Astrocyte of the cerebellum (primary cell): ENCODE results near the gene LZTS2.

Source experiments
- DNase-seq: peaks from one replicate; pipeline ENCODE4 v3.0.0-alpha.2; 2011; ENCODE audit warnings: low read depth
- H3K4me3 ChIP-seq: 2 replicates; pipeline ENCODE4 v1.5.1; 2011; ENCODE audit warnings: mild to moderate bottlenecking, low read depth, low read length, moderate library complexity
- in situ Hi-C: cut with HindIII; loops from 2 replicates; pipeline ENCODE4 v1.10.0; 2017; ENCODE audit warnings: low sequenced_read_pairs
- TF ChIP-seq, protein P1 (sequence below): IDR thresholded peaks from 2 replicates; pipeline ENCODE4 v1.5.1; 2012; ENCODE audit warnings: low read length, low read depth, moderate library complexity, mild to moderate bottlenecking; ENCODE audit errors: missing control alignments

The LZTS2 gene

GRCh38 chr10:100984672-100985177 lies 14.9 kb upstream of the LZTS2 start:
- H3K4me3 ChIP-seq: no peak overlapping the region
- DNase-seq: no peak

DNA sequence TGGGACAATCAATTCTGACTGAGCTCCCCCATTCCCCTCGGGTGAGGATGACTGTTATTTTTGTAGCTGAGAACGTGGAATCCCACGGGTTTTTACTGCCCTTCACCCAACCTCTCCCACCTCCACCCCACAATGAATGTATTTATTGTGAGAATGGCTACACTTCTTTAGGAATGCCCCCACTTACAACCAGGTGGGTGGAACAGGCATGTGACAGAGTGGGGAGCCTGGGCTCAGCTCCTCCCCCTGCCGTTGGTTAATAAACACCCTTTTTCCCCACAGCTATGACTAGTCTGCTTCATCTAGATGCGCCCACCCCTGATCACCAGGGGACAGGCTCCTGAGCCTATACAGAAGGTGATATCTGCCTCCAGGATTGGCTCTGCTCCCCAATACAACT lies 14.3 kb upstream of the LZTS2 start:
- DNase-seq: no peak
- TF ChIP-seq, protein P1, sequence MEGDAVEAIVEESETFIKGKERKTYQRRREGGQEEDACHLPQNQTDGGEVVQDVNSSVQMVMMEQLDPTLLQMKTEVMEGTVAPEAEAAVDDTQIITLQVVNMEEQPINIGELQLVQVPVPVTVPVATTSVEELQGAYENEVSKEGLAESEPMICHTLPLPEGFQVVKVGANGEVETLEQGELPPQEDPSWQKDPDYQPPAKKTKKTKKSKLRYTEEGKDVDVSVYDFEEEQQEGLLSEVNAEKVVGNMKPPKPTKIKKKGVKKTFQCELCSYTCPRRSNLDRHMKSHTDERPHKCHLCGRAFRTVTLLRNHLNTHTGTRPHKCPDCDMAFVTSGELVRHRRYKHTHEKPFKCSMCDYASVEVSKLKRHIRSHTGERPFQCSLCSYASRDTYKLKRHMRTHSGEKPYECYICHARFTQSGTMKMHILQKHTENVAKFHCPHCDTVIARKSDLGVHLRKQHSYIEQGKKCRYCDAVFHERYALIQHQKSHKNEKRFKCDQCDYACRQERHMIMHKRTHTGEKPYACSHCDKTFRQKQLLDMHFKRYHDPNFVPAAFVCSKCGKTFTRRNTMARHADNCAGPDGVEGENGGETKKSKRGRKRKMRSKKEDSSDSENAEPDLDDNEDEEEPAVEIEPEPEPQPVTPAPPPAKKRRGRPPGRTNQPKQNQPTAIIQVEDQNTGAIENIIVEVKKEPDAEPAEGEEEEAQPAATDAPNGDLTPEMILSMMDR: no peak
- no peak overlapping the region for H3K4me3 ChIP-seq
- in situ Hi-C loops: no loop called here

More at GRCh38 chr10:100984672-100985177, 14.9 kb upstream of the LZTS2 start:
- in situ Hi-C loops: no loop called here
- TF ChIP-seq, protein P1: no peak

- no peak for DNase-seq
- H3K4me3 ChIP-seq: peak overlapping the region; percentile 98
- in situ Hi-C loops: no loop called here
- TF ChIP-seq, protein P1: no peak
Observed at GRCh38 chr10:100986623-100986951, 13.0 kb upstream of the LZTS2 start.

GRCh38 chr10:100986952-100987684 lies 12.5 kb upstream of the LZTS2 start, which contains the start of the genes MRPL43 and TWNK:
TSS of gene MRPL43 (minus strand) at chr10:100987497. CDS start at chr10:100987443, 54 bp downstream.
TSS of gene TWNK (plus strand) at chr10:100987543. CDS start at chr10:100988211, 668 bp downstream.
- in situ Hi-C loops: no loop called here

GRCh38 chr10:100987685-100988049 lies 11.9 kb upstream of the LZTS2 start:
- H3K4me3 ChIP-seq: peak overlapping the region; percentile 98
- no peak for DNase-seq
- in situ Hi-C loops: no loop called here
- TF ChIP-seq, protein P1: no peak

More at GRCh38 chr10:100986952-100987684, 12.5 kb upstream of the LZTS2 start, which contains the start of the genes MRPL43 and TWNK:
- peak within 1 kb of the TSS; percentile 98 for H3K4me3 ChIP-seq
- TF ChIP-seq, protein P1: no peak
- DNase-seq: no peak

GRCh38 chr10:100988166-100988565 lies 11.4 kb upstream of the LZTS2 start:
- DNase-seq: no peak
- H3K4me3 ChIP-seq: peak overlapping the region; percentile 98
- TF ChIP-seq, protein P1: no peak
- in situ Hi-C loops: no loop called here
